ENCODE data around the gene CACNB3. TPM values are rescaled to one million over a fixed set of nuclear protein-coding genes. Genes with fewer than 3 reads are reported as not detected.

CACNB3 gene
- total RNA-seq, 1 donor from 2014 or later, result 40.5 TPM

- H3K9ac ChIP-seq (ENCODE audit: low read length), result no peak overlapping the region
- H2AFZ ChIP-seq (ENCODE audit: low read depth, low read length), result peak overlapping the region; percentile 57
- peak overlapping the region; percentile 66 for H3K4me3 ChIP-seq (ENCODE audit: insufficient read depth, low read depth, low read length)
- Mint-ChIP-seq H3K9me3 (ENCODE audit: unreplicated experiment) (no peaks in the 10 kb centered on the region), H3K36me3 (ENCODE audit: low read depth, unreplicated experiment) (peaks cover 4% of the 10 kb centered on the region), H3K4me1 (ENCODE audit: low read depth, unreplicated experiment) (peaks cover 2% of the 10 kb centered on the region), H3K27ac (ENCODE audit: unreplicated experiment) (peak overlapping the region; percentile 58), H3K4me3 (ENCODE audit: unreplicated experiment) (peak overlapping the region; percentile 90), H3K27me3 (ENCODE audit: low read depth, unreplicated experiment) (peaks cover 28% of the 10 kb centered on the region)
- no peaks in the 10 kb centered on the region for H3K79me2 ChIP-seq (ENCODE audit: insufficient read depth, low read length)
- DNase-seq (ENCODE audit: low read depth) (no peak), FAIRE-seq (no peak)
- TF ChIP-seq EZH2 (IDR thresholded peaks at IDR 0.05; ENCODE audit: insufficient read depth, low read length) (no peak), CTCF (IDR thresholded peaks at IDR 0.05; ENCODE audit: insufficient read depth, low read depth, low read length) (no peak)
- peaks cover 37% of the 10 kb centered on the region for H3K27me3 ChIP-seq (ENCODE audit: insufficient read depth, low read length)
- H3K9me3 ChIP-seq (ENCODE audit: insufficient read depth, low read depth, low read length), result no peaks in the 10 kb centered on the region
- H3K4me1 ChIP-seq (ENCODE audit: insufficient read depth, low read length), result peaks cover 8% of the 10 kb centered on the region
- H3K4me2 ChIP-seq (ENCODE audit: low read length), result peak overlapping the region; percentile 88
- no peaks in the 10 kb centered on the region for H4K20me1 ChIP-seq (ENCODE audit: insufficient read depth, low read length)
- H3K27ac ChIP-seq (ENCODE audit: low read depth, low read length), result no peak overlapping the region
- H3K36me3 ChIP-seq (ENCODE audit: insufficient read depth, low read length), result no peaks in the 10 kb centered on the region
These were observed 47.9 kb downstream of the CACNB3 start for GRCh38 chr12:48866052-48866711.

GRCh38 chr12:48868451-48868850 is 50.2 kb downstream of the CACNB3 start:
- Histone ChIP-seq H3K27ac (ENCODE audit: low read depth, low read length) (no peak overlapping the region), H3K79me2 (ENCODE audit: insufficient read depth, low read length) (no peaks in the 10 kb centered on the region), H3K27me3 (ENCODE audit: insufficient read depth, low read length) (peaks cover 21% of the 10 kb centered on the region), H2AFZ (ENCODE audit: low read depth, low read length) (no peak overlapping the region), H4K20me1 (ENCODE audit: insufficient read depth, low read length) (no peaks in the 10 kb centered on the region), H3K9me3 (ENCODE audit: insufficient read depth, low read depth, low read length) (no peaks in the 10 kb centered on the region), H3K4me3 (ENCODE audit: insufficient read depth, low read depth, low read length) (no peak overlapping the region), H3K4me2 (ENCODE audit: low read length) (no peak overlapping the region), H3K36me3 (ENCODE audit: insufficient read depth, low read length) (no peaks in the 10 kb centered on the region), H3K4me1 (ENCODE audit: insufficient read depth, low read length) (peaks cover 8% of the 10 kb centered on the region), H3K9ac (ENCODE audit: low read length) (no peak overlapping the region)
- Mint-ChIP-seq H3K4me1 (ENCODE audit: low read depth, unreplicated experiment) (peaks cover 2% of the 10 kb centered on the region), H3K36me3 (ENCODE audit: low read depth, unreplicated experiment) (no peaks in the 10 kb centered on the region), H3K9me3 (ENCODE audit: unreplicated experiment) (no peaks in the 10 kb centered on the region), H3K27me3 (ENCODE audit: low read depth, unreplicated experiment) (peaks cover 27% of the 10 kb centered on the region), H3K27ac (ENCODE audit: unreplicated experiment) (no peak overlapping the region), H3K4me3 (ENCODE audit: unreplicated experiment) (no peak overlapping the region)
- FAIRE-seq (no peak), DNase-seq (ENCODE audit: low read depth) (no peak)
- TF ChIP-seq CTCF (IDR thresholded peaks at IDR 0.05; ENCODE audit: insufficient read depth, low read depth, low read length) (no peak), EZH2 (IDR thresholded peaks at IDR 0.05; ENCODE audit: insufficient read depth, low read length) (no peak)

- H3K27me3 ChIP-seq (ENCODE audit: insufficient read depth, low read length), result peaks cover 13% of the 10 kb centered on the region
- FAIRE-seq (no peak), DNase-seq (ENCODE audit: low read depth) (no peak)
- H3K27me3 Mint-ChIP-seq (ENCODE audit: low read depth, unreplicated experiment), result peaks cover 23% of the 10 kb centered on the region
- no peaks in the 10 kb centered on the region for H3K9me3 Mint-ChIP-seq (ENCODE audit: unreplicated experiment)
- H3K4me2 ChIP-seq (ENCODE audit: low read length), result no peak overlapping the region
- H3K9me3 ChIP-seq (ENCODE audit: insufficient read depth, low read depth, low read length), result no peaks in the 10 kb centered on the region
- no peak overlapping the region for H3K4me3 ChIP-seq (ENCODE audit: insufficient read depth, low read depth, low read length)
- no peak overlapping the region for H3K27ac Mint-ChIP-seq (ENCODE audit: unreplicated experiment)
- peaks cover 8% of the 10 kb centered on the region for H3K4me1 ChIP-seq (ENCODE audit: insufficient read depth, low read length)
- no peaks in the 10 kb centered on the region for H3K36me3 ChIP-seq (ENCODE audit: insufficient read depth, low read length)
- H4K20me1 ChIP-seq (ENCODE audit: insufficient read depth, low read length), result no peaks in the 10 kb centered on the region
- no peaks in the 10 kb centered on the region for H3K79me2 ChIP-seq (ENCODE audit: insufficient read depth, low read length)
- H3K27ac ChIP-seq (ENCODE audit: low read depth, low read length), result no peak overlapping the region
- H3K4me3 Mint-ChIP-seq (ENCODE audit: unreplicated experiment), result no peak overlapping the region
- no peak for TF ChIP-seq CTCF (IDR thresholded peaks at IDR 0.05; ENCODE audit: insufficient read depth, low read depth, low read length)
- TF ChIP-seq EZH2 (IDR thresholded peaks at IDR 0.05; ENCODE audit: insufficient read depth, low read length), result no peak
- H3K36me3 Mint-ChIP-seq (ENCODE audit: low read depth, unreplicated experiment), result no peaks in the 10 kb centered on the region
- H3K4me1 Mint-ChIP-seq (ENCODE audit: low read depth, unreplicated experiment), result peaks cover 2% of the 10 kb centered on the region
- no peak overlapping the region for H3K9ac ChIP-seq (ENCODE audit: low read length)
- H2AFZ ChIP-seq (ENCODE audit: low read depth, low read length), result no peak overlapping the region
These were observed 50.9 kb downstream of the CACNB3 start for GRCh38 chr12:48869191-48869590.

Measured in astrocyte (in vitro differentiated cells and primary cell).